SK-N-SH treated with all-trans-retinoic acid at 6 μM for 48 hours (cell line): ENCODE data around the gene STAC3.

Experiments
- ATAC-seq: fragments of 200-7000 bp; cut with Tn5 transposase; 3 replicates; pipeline ENCODE4 v1.9.1; 2020; ENCODE audit warnings: mild to moderate bottlenecking, moderate library complexity
- ARNTL ChIP-seq: fragments of 450-650 bp; formaldehyde crosslinking; IDR thresholded peaks from 2 replicates; pipeline ENCODE4 v1.5.0; 2020; ENCODE audit warnings: low read depth, mild to moderate bottlenecking, moderate library complexity, borderline replicate concordance
- BACH2 ChIP-seq: fragments of 250-450 bp; sonication (Bioruptor Pico); IDR thresholded peaks from 2 replicates; pipeline ENCODE4 v1.9.0; 2021; ENCODE audit warnings: mild to moderate bottlenecking, borderline replicate concordance
- CREB5 ChIP-seq: fragments of 250-450 bp; sonication (Bioruptor Pico); IDR thresholded peaks from 2 replicates; pipeline ENCODE4 v1.5.1; 2020; ENCODE audit warnings: low read depth, mild to moderate bottlenecking, moderate library complexity
- CSDC2 ChIP-seq: fragments of 250-450 bp; sonication (Bioruptor Pico); IDR thresholded peaks from 2 replicates; pipeline ENCODE4 v1.5.0; 2020; ENCODE audit warnings: mild to moderate bottlenecking, moderate library complexity
- CSRNP3 ChIP-seq: fragments of 250-450 bp; sonication (Bioruptor Pico); IDR thresholded peaks from 2 replicates; pipeline ENCODE4 v1.5.1; 2021; ENCODE audit warnings: mild to moderate bottlenecking, moderate library complexity
- ESRRG ChIP-seq: fragments of 250-450 bp; sonication (Bioruptor Pico); IDR thresholded peaks from 2 replicates; pipeline ENCODE4 v1.6.1; 2021; ENCODE audit warnings: mild to moderate bottlenecking
- GLIS3 ChIP-seq: fragments of 250-450 bp; sonication (Bioruptor Pico); IDR thresholded peaks from 2 replicates; pipeline ENCODE4 v1.5.0; 2020; ENCODE audit warnings: mild to moderate bottlenecking, moderate library complexity
- ISL1 ChIP-seq: fragments of 250-450 bp; sonication (Bioruptor Pico); IDR thresholded peaks from 2 replicates; pipeline ENCODE4 v2.1.2; 2022; ENCODE audit warnings: mild to moderate bottlenecking, moderate library complexity
- OSR1 ChIP-seq: fragments of 250-450 bp; sonication (Bioruptor Pico); IDR thresholded peaks from 2 replicates; pipeline ENCODE4 v1.8.0; 2022; ENCODE audit warnings: moderate library complexity, mild to moderate bottlenecking, inconsistent platforms
- PATZ1 ChIP-seq: fragments of 250-450 bp; sonication (Bioruptor Pico); IDR thresholded peaks from 2 replicates; pipeline ENCODE4 v1.8.0; 2020; ENCODE audit warnings: mild to moderate bottlenecking, moderate library complexity, borderline replicate concordance
- POU6F1 ChIP-seq: fragments of 250-450 bp; sonication (Bioruptor Pico); IDR thresholded peaks from 2 replicates; pipeline ENCODE4 v1.8.0; 2021; ENCODE audit warnings: low read depth, mild to moderate bottlenecking, moderate library complexity, borderline replicate concordance
- PPARA ChIP-seq: fragments of 250-450 bp; sonication (Bioruptor Pico); IDR thresholded peaks from 2 replicates; pipeline ENCODE4 v1.5.0; 2020; ENCODE audit warnings: mild to moderate bottlenecking, borderline replicate concordance
- RARB ChIP-seq: fragments of 250-450 bp; sonication (Bioruptor Pico); IDR thresholded peaks from 2 replicates; pipeline ENCODE4 v1.8.0; 2021; ENCODE audit warnings: mild to moderate bottlenecking, moderate library complexity
- SNAI2 ChIP-seq: fragments of 250-450 bp; sonication (Bioruptor Pico); IDR thresholded peaks from 2 replicates; pipeline ENCODE4 v1.5.0; 2020; ENCODE audit warnings: mild to moderate bottlenecking, moderate library complexity
- TOX ChIP-seq: fragments of 250-450 bp; sonication (Bioruptor Pico); IDR thresholded peaks from 2 replicates; pipeline ENCODE4 v1.8.0; 2021; ENCODE audit warnings: mild to moderate bottlenecking, moderate library complexity, borderline replicate concordance
- TSHZ2 ChIP-seq: fragments of 250-450 bp; sonication (Bioruptor Pico); IDR thresholded peaks from 2 replicates; pipeline ENCODE4 v1.5.0; 2020; ENCODE audit warnings: mild to moderate bottlenecking, moderate library complexity
- ZFP30 ChIP-seq: fragments of 450-650 bp; formaldehyde crosslinking; IDR thresholded peaks from 2 replicates; pipeline ENCODE4 v1.5.0; 2022; ENCODE audit warnings: mild to moderate bottlenecking, moderate library complexity
- ZNF70 ChIP-seq: fragments of 450-650 bp; formaldehyde crosslinking; IDR thresholded peaks from 2 replicates; pipeline ENCODE4 v1.5.0; 2020; ENCODE audit warnings: mild to moderate bottlenecking, moderate library complexity
- ZNF8 ChIP-seq: fragments of 450-650 bp; formaldehyde crosslinking; IDR thresholded peaks from 2 replicates; pipeline ENCODE4 v1.5.0; 2020; ENCODE audit warnings: mild to moderate bottlenecking, moderate library complexity

The STAC3 gene

GRCh38 chr12:57201219-57201618 is 49.8 kb downstream of the STAC3 start (continued):
- no peak for TF ChIP-seq TSHZ2 (CRISPR knock-in tag)
- no peak for TF ChIP-seq CSRNP3 (CRISPR knock-in tag)
- no peak for TF ChIP-seq GLIS3 (CRISPR knock-in tag)

GRCh38 chr12:57200497-57200896 is 50.5 kb downstream of the STAC3 start:
- ATAC-seq = no peak
- no peak for TF ChIP-seq PATZ1 (CRISPR knock-in tag)
- TF ChIP-seq GLIS3 (CRISPR knock-in tag) = no peak
- no peak for TF ChIP-seq CREB5
- no peak for TF ChIP-seq ESRRG (CRISPR knock-in tag)
- TF ChIP-seq CSRNP3 (CRISPR knock-in tag) = no peak

GRCh38 chr12:57199191-57199590 is 51.8 kb downstream of the STAC3 start:
- ATAC-seq = no peak
- no peak for TF ChIP-seq CREB5
- TF ChIP-seq TSHZ2 (CRISPR knock-in tag) = no peak
- TF ChIP-seq ZNF70 (CRISPR knock-in tag) = no peak
- TF ChIP-seq OSR1 = no peak
- TF ChIP-seq PPARA (CRISPR knock-in tag) = no peak
- no peak for TF ChIP-seq ZFP30
- no peak for TF ChIP-seq POU6F1
- TF ChIP-seq ARNTL (CRISPR knock-in tag) = no peak
- TF ChIP-seq CSRNP3 (CRISPR knock-in tag) = no peak
- TF ChIP-seq ZNF8 (CRISPR knock-in tag) = no peak
- TF ChIP-seq GLIS3 (CRISPR knock-in tag) = no peak
- no peak for TF ChIP-seq ISL1
- no peak for TF ChIP-seq ESRRG (CRISPR knock-in tag)
- no peak for TF ChIP-seq RARB (CRISPR knock-in tag)
- no peak for TF ChIP-seq TOX (CRISPR knock-in tag)
- TF ChIP-seq SNAI2 (CRISPR knock-in tag) = no peak
- TF ChIP-seq CSDC2 (CRISPR knock-in tag) = no peak
- no peak for TF ChIP-seq BACH2
